Large intestine (tissue), 3 donors: ENCODE data around the gene CCDC33. TPM values are rescaled to one million over a fixed set of nuclear protein-coding genes. Genes with fewer than 3 reads are reported as not detected.

Experiments
- DNase-seq, 2 donors: peaks; one replicate each; pipeline versions ENCODE4 v3.0.0 to v3.0.0-alpha.2; 2013
- H3K27ac ChIP-seq: one replicate; pipeline ENCODE4 v1.5.1; 2013; ENCODE audit warnings: low read length
- H3K27me3 ChIP-seq: 2 replicates; pipeline ENCODE4 v1.6.1; 2013; ENCODE audit warnings: low read length; ENCODE audit not compliant: control insufficient read depth, insufficient read depth
- H3K36me3 ChIP-seq: 2 replicates; pipeline ENCODE4 v1.6.1; 2013; ENCODE audit warnings: low read length; ENCODE audit not compliant: control insufficient read depth, insufficient read depth
- H3K4me1 ChIP-seq: one replicate; pipeline ENCODE4 v1.6.1; 2013; ENCODE audit warnings: low read length; ENCODE audit not compliant: control insufficient read depth, insufficient read depth
- H3K4me3 ChIP-seq: one replicate; pipeline ENCODE4 v1.5.1; 2013; ENCODE audit warnings: low read length
- H3K9me3 ChIP-seq: one replicate; pipeline ENCODE4 v1.6.1; 2013; ENCODE audit warnings: mild to moderate bottlenecking, low read depth, low read length, moderate library complexity; ENCODE audit not compliant: control insufficient read depth
- WGBS: methylation state at CpG from one replicate; pipeline ENCODE4 v1.1.5; 2013; ENCODE audit warnings: low lambda C conversion rate; ENCODE audit not compliant: insufficient coverage; 5-methylcytosine and 5-hydroxymethylcytosine counted together
- polyA plus RNA-seq: library from polyadenylated mRNA; unstranded; fragments of 120-200 nt; gene quantifications from one replicate; pipeline ENCODE4 v1.2.1, GENCODE V29; 2013

The CCDC33 gene
- polyA plus RNA-seq, 1 donor: 2.2 TPM

- peak in 1 of 2 donors; percentile 22 for DNase-seq
- Histone ChIP-seq H3K27me3 (no peaks in the 10 kb centered on the region), H3K4me3 (no peak overlapping the region), H3K27ac (no peak overlapping the region), H3K36me3 (no peaks in the 10 kb centered on the region), H3K9me3 (no peaks in the 10 kb centered on the region), H3K4me1 (peaks cover 16% of the 10 kb centered on the region)
- no CpG with 5 or more reads among the region's 10 CpGs for WGBS
Observed at GRCh38 chr15:74320352-74321247, 84.5 kb downstream of the CCDC33 start.

DNA sequence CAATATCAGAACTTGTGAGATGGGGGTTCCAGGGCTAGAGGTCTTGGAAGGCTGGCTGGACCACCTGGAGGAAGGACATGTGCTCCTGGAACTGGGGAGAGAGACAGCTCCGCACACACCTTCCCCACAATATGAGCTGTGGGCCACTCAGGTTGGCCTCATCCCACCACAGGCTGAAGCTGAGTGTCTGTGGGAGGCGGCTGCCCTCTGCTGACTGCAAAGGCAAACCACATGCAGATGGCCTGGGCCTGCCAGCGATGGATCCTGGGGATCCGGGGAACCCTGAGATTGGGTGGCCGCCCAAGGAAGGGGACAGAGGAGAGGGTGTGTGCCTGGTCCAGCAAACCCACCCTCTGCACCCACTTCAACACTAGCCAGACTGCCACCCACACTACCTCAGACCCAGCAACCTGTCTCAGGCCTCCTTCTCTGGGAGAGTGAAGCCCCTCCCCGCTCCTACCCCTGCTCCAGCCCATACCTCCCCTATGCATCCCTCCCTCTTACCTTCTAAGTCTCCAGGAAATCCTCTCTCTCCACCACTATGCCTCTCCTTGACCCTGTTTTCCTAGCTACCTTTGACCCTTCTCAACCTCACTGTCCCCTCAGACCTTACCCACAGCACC lies 86.5 kb downstream of the CCDC33 start:
- DNase-seq: peak in 1 of 2 donors; percentile 42
- no peak overlapping the region for H3K27ac ChIP-seq
- H3K4me3 ChIP-seq: no peak overlapping the region
- no peaks in the 10 kb centered on the region for H3K27me3 ChIP-seq
- H3K9me3 ChIP-seq: no peaks in the 10 kb centered on the region
- peaks cover 12% of the 10 kb centered on the region for H3K4me1 ChIP-seq
- no peaks in the 10 kb centered on the region for H3K36me3 ChIP-seq
- WGBS: no CpG with 5 or more reads among the region's 6 CpGs

- H3K4me3 ChIP-seq: no peak overlapping the region
- no peaks in the 10 kb centered on the region for H3K36me3 ChIP-seq
- H3K27me3 ChIP-seq: no peaks in the 10 kb centered on the region
- peaks cover 4% of the 10 kb centered on the region for H3K4me1 ChIP-seq
- WGBS: no CpG with 5 or more reads among the region's 3 CpGs
- H3K27ac ChIP-seq: no peak overlapping the region
- DNase-seq: no peak
- no peaks in the 10 kb centered on the region for H3K9me3 ChIP-seq
Observed at GRCh38 chr15:74324714-74325113, 88.6 kb downstream of the CCDC33 start.

GRCh38 chr15:74326746-74327145 lies 90.6 kb downstream of the CCDC33 start:
- H3K4me1 ChIP-seq: no peaks in the 10 kb centered on the region
- no peak overlapping the region for H3K27ac ChIP-seq
- no peak overlapping the region for H3K4me3 ChIP-seq
- WGBS: no CpG with 5 or more reads among the region's 4 CpGs
- DNase-seq: peak in 1 of 2 donors; percentile 27
- no peaks in the 10 kb centered on the region for H3K36me3 ChIP-seq
- no peaks in the 10 kb centered on the region for H3K27me3 ChIP-seq
- no peaks in the 10 kb centered on the region for H3K9me3 ChIP-seq

- Histone ChIP-seq H3K9me3 (no peaks in the 10 kb centered on the region), H3K36me3 (no peaks in the 10 kb centered on the region), H3K27ac (no peak overlapping the region), H3K27me3 (no peaks in the 10 kb centered on the region), H3K4me1 (no peaks in the 10 kb centered on the region), H3K4me3 (no peak overlapping the region)
- DNase-seq: no peak
- WGBS: no CpG with 5 or more reads among the region's 6 CpGs
Observed at GRCh38 chr15:74327756-74328155, 91.6 kb downstream of the CCDC33 start.

- DNase-seq: no peak
- no peaks in the 10 kb centered on the region for H3K36me3 ChIP-seq
- H3K4me3 ChIP-seq: no peak overlapping the region
- no peaks in the 10 kb centered on the region for H3K4me1 ChIP-seq
- WGBS: 20% methylated on average over 1 of the region's 10 CpGs
- H3K27me3 ChIP-seq: no peaks in the 10 kb centered on the region
- no peak overlapping the region for H3K27ac ChIP-seq
- no peaks in the 10 kb centered on the region for H3K9me3 ChIP-seq
Observed at GRCh38 chr15:74328331-74329056, 92.4 kb downstream of the CCDC33 start.

DNA sequence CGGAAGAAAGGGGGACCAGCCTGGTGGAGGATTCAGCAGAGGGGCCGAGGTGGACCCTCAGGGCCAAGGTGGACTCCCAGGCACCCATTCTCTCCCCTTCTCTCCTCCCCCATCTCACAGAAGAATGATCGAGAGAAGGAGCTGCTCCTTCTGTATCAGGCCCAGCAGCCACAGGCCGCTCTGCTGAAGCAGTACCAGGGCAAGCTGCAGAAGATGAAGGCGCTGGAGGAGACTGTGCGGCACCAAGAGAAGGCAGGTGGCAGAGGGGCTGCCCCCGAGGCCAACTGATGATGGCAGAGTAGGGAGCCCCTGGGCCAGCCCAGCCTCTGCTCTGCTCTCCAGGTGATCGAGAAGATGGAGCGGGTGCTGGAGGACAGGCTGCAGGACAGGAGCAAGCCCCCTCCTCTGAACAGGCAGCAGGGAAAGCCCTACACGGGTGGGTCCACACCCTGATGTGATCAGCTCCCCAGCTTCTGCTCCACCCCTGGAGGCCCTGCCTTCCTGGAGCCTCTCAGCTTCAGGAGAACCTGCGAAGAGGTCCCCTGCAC lies 94.8 kb downstream of the CCDC33 start:
- no peak overlapping the region for H3K4me3 ChIP-seq
- no peak overlapping the region for H3K27ac ChIP-seq
- H3K4me1 ChIP-seq: no peaks in the 10 kb centered on the region
- no peaks in the 10 kb centered on the region for H3K9me3 ChIP-seq
- no peak for DNase-seq
- no peaks in the 10 kb centered on the region for H3K27me3 ChIP-seq
- H3K36me3 ChIP-seq: no peaks in the 10 kb centered on the region
- WGBS: no CpG with 5 or more reads among the region's 11 CpGs

DNA sequence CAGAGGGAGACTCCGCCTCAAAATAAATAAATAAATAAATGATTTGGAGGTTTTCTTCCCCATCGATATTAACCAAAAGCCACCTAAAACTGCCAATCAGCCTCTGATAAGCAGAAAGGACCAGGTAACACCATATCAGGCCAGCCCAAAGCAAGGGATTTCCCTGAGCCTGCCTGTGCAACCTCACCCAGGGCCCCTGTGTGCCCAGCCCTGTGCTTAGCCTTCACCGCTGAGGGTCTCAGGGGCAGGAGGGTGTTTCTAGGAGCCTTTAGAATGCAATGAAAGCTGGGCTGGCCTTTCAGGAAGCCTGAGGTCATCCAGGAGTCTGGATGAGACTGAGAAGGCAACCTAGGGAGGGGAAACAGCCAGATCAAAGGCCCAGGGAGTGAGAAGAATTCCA lies 95.9 kb downstream of the CCDC33 start:
- Histone ChIP-seq H3K4me1 (no peaks in the 10 kb centered on the region), H3K27me3 (no peaks in the 10 kb centered on the region), H3K9me3 (no peaks in the 10 kb centered on the region), H3K36me3 (no peaks in the 10 kb centered on the region), H3K27ac (no peak overlapping the region), H3K4me3 (no peak overlapping the region)
- no peak for DNase-seq
- no CpG with 5 or more reads among the region's 3 CpGs for WGBS

- Histone ChIP-seq H3K27ac (no peak overlapping the region), H3K36me3 (no peaks in the 10 kb centered on the region), H3K4me1 (no peaks in the 10 kb centered on the region), H3K9me3 (no peaks in the 10 kb centered on the region), H3K4me3 (no peak overlapping the region), H3K27me3 (no peaks in the 10 kb centered on the region)
- no peak for DNase-seq
- no CpG with 5 or more reads among the region's 10 CpGs for WGBS
Observed at GRCh38 chr15:74332611-74333010, 96.5 kb downstream of the CCDC33 start.

DNA sequence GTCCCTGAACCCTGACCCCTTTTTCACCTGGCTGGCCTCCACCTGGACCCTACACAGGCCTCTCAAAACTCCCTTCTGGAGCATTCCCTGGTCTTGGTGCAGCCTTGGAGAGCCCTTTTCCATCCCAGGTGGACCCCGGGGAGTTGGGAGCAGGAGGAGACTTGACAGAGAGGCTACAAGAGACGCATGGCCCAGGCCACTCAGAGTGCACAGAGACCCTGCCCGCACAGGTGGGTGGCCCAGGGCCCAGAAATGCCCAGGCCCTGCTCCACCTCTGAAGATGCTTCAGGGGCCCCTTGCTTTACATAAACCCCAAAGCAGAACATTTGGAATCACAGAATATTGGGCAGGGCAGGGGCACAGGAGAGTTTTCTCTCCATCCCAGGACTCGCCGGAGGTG lies 97.0 kb downstream of the CCDC33 start:
- H3K27ac ChIP-seq: no peak overlapping the region
- no peaks in the 10 kb centered on the region for H3K9me3 ChIP-seq
- WGBS: no CpG with 5 or more reads among the region's 5 CpGs

More for the DNA sequence above, 97.0 kb downstream of the CCDC33 start:
- Histone ChIP-seq H3K4me3 (no peak overlapping the region), H3K36me3 (no peaks in the 10 kb centered on the region), H3K27me3 (no peaks in the 10 kb centered on the region), H3K4me1 (no peaks in the 10 kb centered on the region)
- no peak for DNase-seq
